ENCODE results near the gene CHRNA7.

The CHRNA7 gene

GRCh38 chr15:32033186-32033890 lies 3.0 kb downstream of the CHRNA7 start:
- no peak overlapping the region for H3K27ac ChIP-seq (ENCODE audit: low read length)

GRCh38 chr15:32034106-32034505 lies 3.8 kb downstream of the CHRNA7 start:
- no peak overlapping the region for H3K4me3 ChIP-seq (ENCODE audit: low read length)
- peaks cover 30% of the 10 kb centered on the region for H3K27me3 ChIP-seq (ENCODE audit: insufficient read depth, low read length)

More at GRCh38 chr15:32033186-32033890, 3.0 kb downstream of the CHRNA7 start:
- H3K4me3 ChIP-seq (ENCODE audit: low read length), result no peak overlapping the region
- no peaks in the 10 kb centered on the region for H3K36me3 ChIP-seq (ENCODE audit: insufficient read depth, low read depth, low read length)
- H3K4me1 ChIP-seq (ENCODE audit: insufficient read depth, low read length), result peaks cover 9% of the 10 kb centered on the region
- no peaks in the 10 kb centered on the region for H3K9me3 ChIP-seq (ENCODE audit: insufficient read depth, low read depth, low read length)
- peaks cover 37% of the 10 kb centered on the region for H3K27me3 ChIP-seq (ENCODE audit: insufficient read depth, low read length)
- no peak overlapping the region for H3K9ac ChIP-seq (ENCODE audit: low read depth, low read length)

DNA sequence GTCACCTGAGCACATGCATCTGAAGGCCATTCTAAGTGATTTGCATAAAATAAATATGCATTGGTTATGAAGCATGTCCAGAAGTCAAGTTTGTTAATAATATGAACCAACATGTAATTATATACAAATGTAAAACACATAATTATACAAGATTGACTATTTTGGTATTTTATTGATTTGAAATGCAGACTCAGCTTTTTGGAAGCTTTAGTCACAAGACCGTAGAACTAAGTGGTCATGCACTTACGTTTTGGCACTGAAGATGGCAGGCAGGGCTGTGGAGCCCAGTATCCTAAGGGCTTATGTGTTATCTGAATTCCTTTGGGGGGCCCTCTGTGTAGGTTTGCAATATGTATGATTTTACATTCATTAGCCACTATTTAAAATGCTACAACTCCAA lies 5.0 kb downstream of the CHRNA7 start:
- peaks cover 20% of the 10 kb centered on the region for H3K27me3 ChIP-seq (ENCODE audit: insufficient read depth, low read length)
- H3K9me3 ChIP-seq (ENCODE audit: insufficient read depth, low read depth, low read length), result no peaks in the 10 kb centered on the region
- H3K27ac ChIP-seq (ENCODE audit: low read length), result no peak overlapping the region
- H3K9ac ChIP-seq (ENCODE audit: low read depth, low read length), result no peak overlapping the region
- H3K4me3 ChIP-seq (ENCODE audit: low read length), result no peak overlapping the region
- H3K36me3 ChIP-seq (ENCODE audit: insufficient read depth, low read depth, low read length), result no peaks in the 10 kb centered on the region
- H3K4me1 ChIP-seq (ENCODE audit: insufficient read depth, low read length), result peaks cover 6% of the 10 kb centered on the region

More at GRCh38 chr15:32034106-32034505, 3.8 kb downstream of the CHRNA7 start:
- H3K27ac ChIP-seq (ENCODE audit: low read length), result no peak overlapping the region
- H3K9ac ChIP-seq (ENCODE audit: low read depth, low read length), result no peak overlapping the region
- peaks cover 8% of the 10 kb centered on the region for H3K4me1 ChIP-seq (ENCODE audit: insufficient read depth, low read length)
- H3K9me3 ChIP-seq (ENCODE audit: insufficient read depth, low read depth, low read length), result no peaks in the 10 kb centered on the region
- no peaks in the 10 kb centered on the region for H3K36me3 ChIP-seq (ENCODE audit: insufficient read depth, low read depth, low read length)

DNA sequence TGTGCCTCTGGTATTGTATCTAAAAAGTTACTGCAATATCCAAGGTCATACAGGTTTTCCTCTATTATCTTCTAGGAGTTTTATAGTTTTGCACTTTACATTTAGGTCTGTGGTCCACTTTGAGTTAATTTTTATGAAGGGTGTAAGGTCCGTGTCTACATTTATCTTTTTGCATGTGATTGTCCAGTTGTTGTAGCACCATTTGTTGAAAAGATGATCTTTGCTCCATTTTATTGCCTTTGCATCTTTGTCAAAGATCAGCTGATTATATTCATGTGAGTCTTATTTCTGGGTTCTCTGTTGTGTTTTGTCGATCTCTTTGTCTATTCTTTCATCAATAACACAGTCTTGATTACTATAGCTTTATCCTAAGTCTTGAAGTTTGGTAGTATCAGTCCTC lies 6.7 kb downstream of the CHRNA7 start:
- no peaks in the 10 kb centered on the region for H3K4me1 ChIP-seq (ENCODE audit: insufficient read depth, low read length)
- no peak overlapping the region for H3K9ac ChIP-seq (ENCODE audit: low read depth, low read length)
- no peaks in the 10 kb centered on the region for H3K36me3 ChIP-seq (ENCODE audit: insufficient read depth, low read depth, low read length)
- H3K4me3 ChIP-seq (ENCODE audit: low read length), result no peak overlapping the region
- H3K27me3 ChIP-seq (ENCODE audit: insufficient read depth, low read length), result peaks cover 7% of the 10 kb centered on the region
- no peak overlapping the region for H3K27ac ChIP-seq (ENCODE audit: low read length)
- no peaks in the 10 kb centered on the region for H3K9me3 ChIP-seq (ENCODE audit: insufficient read depth, low read depth, low read length)

DNA sequence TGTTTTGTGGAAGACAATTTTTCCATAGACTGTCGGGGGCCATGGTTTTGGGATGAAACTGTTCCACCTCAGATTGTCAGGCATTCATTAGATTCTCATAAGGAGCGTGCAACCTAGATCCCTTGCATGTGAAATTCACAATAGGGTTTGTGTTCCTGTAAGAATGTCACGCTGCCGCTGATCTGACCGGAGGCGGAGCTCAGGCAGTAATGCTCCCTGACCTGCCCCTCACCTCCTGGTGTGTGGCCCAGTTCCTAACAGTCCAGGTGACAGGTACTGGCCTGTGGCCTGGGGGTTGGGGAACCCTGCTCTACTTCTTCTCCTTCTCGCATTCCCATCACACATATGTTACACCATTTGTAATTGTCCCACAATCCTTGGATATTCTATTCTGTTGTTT lies 11.0 kb downstream of the CHRNA7 start:
- no peak overlapping the region for H3K27ac ChIP-seq (ENCODE audit: low read length)
- H3K4me1 ChIP-seq (ENCODE audit: insufficient read depth, low read length), result no peaks in the 10 kb centered on the region
- H3K4me3 ChIP-seq (ENCODE audit: low read length), result no peak overlapping the region
- no peaks in the 10 kb centered on the region for H3K36me3 ChIP-seq (ENCODE audit: insufficient read depth, low read depth, low read length)
- H3K9me3 ChIP-seq (ENCODE audit: insufficient read depth, low read depth, low read length), result no peaks in the 10 kb centered on the region
- no peaks in the 10 kb centered on the region for H3K27me3 ChIP-seq (ENCODE audit: insufficient read depth, low read length)
- no peak overlapping the region for H3K9ac ChIP-seq (ENCODE audit: low read depth, low read length)

DNA sequence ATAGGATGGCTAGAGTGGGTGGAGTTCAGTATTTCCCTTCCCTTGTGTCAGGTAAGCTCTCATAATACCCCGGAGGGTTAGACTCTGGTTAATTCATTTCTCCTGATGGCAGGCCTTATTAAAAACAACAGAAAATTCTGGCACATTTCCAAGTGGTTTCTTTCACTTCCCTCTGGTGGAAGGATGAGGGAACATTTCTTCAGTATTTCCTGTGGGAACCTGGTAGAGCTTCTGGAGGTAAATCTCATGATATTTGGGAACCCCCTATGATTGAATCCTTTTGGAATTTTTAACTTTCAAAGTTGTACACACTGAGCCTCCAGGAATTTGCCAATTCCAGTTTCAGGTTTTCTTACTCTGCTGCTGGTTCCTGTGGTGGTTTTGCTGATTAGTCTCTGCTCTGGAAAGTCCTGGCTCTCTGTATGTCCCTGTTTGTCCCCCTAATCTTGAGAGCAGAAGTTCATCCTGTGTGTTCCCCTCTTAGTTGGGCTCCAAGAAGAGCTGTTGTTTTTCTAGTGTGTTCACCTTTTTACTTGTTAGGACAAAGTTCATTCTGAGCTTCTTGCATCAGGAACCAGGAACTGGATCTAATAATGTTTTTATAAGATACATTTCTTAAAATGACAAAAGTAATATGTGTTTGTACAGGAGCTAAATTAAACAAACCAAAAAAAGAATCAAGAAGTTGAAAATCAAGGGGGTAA lies 12.1 kb downstream of the CHRNA7 start:
- Histone ChIP-seq H3K9me3 (ENCODE audit: insufficient read depth, low read depth, low read length) (no peaks in the 10 kb centered on the region), H3K9ac (ENCODE audit: low read depth, low read length) (no peak overlapping the region), H3K27ac (ENCODE audit: low read length) (no peak overlapping the region), H3K4me3 (ENCODE audit: low read length) (no peak overlapping the region), H3K36me3 (ENCODE audit: insufficient read depth, low read depth, low read length) (no peaks in the 10 kb centered on the region), H3K27me3 (ENCODE audit: insufficient read depth, low read length) (no peaks in the 10 kb centered on the region), H3K4me1 (ENCODE audit: insufficient read depth, low read length) (no peaks in the 10 kb centered on the region)

DNA sequence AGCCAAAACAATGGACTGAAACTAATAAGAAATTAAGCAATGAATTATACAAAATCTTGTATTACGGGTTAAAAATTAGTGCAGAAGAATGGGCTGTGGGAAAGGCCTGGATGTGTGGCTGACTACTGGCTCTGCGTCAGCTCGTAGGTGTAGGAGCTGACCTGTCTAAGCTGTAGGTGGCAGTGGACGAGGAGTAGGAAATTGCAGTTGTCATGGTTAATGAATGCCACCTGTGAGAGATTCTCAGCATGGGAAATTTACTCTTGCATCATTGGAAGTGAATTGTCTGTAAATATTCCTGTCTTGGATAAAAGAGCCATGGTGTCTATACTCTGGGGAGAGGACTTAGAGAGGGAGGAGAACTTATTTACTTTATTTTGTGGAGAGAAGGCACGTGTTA lies 23.4 kb downstream of the CHRNA7 start:
- Histone ChIP-seq H3K27me3 (ENCODE audit: insufficient read depth, low read length) (no peaks in the 10 kb centered on the region), H3K4me3 (ENCODE audit: low read length) (no peak overlapping the region), H3K4me1 (ENCODE audit: insufficient read depth, low read length) (0 out of 2 replicates have a peak, but pooled peaks cover 4% of the 10 kb centered on the region), H3K27ac (ENCODE audit: low read length) (no peak overlapping the region), H3K9me3 (ENCODE audit: insufficient read depth, low read depth, low read length) (peaks cover 10% of the 10 kb centered on the region), H3K36me3 (ENCODE audit: insufficient read depth, low read depth, low read length) (no peaks in the 10 kb centered on the region), H3K9ac (ENCODE audit: low read depth, low read length) (no peak overlapping the region)

- no peak overlapping the region for H3K27ac ChIP-seq (ENCODE audit: low read length)
- 0 out of 2 replicates have a peak, but pooled peaks cover 4% of the 10 kb centered on the region for H3K4me1 ChIP-seq (ENCODE audit: insufficient read depth, low read length)
- H3K9ac ChIP-seq (ENCODE audit: low read depth, low read length), result no peak overlapping the region
- H3K36me3 ChIP-seq (ENCODE audit: insufficient read depth, low read depth, low read length), result no peaks in the 10 kb centered on the region
- H3K4me3 ChIP-seq (ENCODE audit: low read length), result no peak overlapping the region
- no peaks in the 10 kb centered on the region for H3K27me3 ChIP-seq (ENCODE audit: insufficient read depth, low read length)
- H3K9me3 ChIP-seq (ENCODE audit: insufficient read depth, low read depth, low read length), result no peaks in the 10 kb centered on the region
These were observed 27.6 kb downstream of the CHRNA7 start for GRCh38 chr15:32057876-32058425.

DNA sequence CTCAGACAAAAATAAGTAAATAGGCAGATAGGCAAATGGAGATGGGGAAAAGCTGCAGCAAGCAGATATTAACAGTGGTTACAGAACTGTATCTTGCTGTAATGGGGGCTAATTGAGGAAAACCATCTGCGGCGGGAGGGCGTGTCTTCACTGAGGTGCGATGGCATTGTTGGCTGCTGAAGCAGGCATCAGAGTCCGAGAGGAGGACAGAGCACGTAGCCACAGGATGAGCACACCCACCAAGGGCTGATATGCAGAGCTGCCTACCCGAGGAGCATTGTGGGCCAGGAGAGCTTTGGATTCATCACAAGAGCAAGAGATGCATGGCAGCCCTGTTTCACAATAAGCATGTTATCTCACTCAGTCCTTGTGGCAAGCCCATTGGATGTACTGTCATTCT lies 30.4 kb downstream of the CHRNA7 start:
- Histone ChIP-seq H3K9me3 (ENCODE audit: insufficient read depth, low read depth, low read length) (0 out of 2 replicates have a peak, but pooled peaks cover 3% of the 10 kb centered on the region), H3K36me3 (ENCODE audit: insufficient read depth, low read depth, low read length) (no peaks in the 10 kb centered on the region), H3K27ac (ENCODE audit: low read length) (no peak overlapping the region), H3K4me3 (ENCODE audit: low read length) (no peak overlapping the region), H3K9ac (ENCODE audit: low read depth, low read length) (no peak overlapping the region), H3K4me1 (ENCODE audit: insufficient read depth, low read length) (no peaks in the 10 kb centered on the region), H3K27me3 (ENCODE audit: insufficient read depth, low read length) (no peaks in the 10 kb centered on the region)

GRCh38 chr15:32067115-32067514 lies 36.8 kb downstream of the CHRNA7 start:
- no peak overlapping the region for H3K27ac ChIP-seq (ENCODE audit: low read length)
- H3K9me3 ChIP-seq (ENCODE audit: insufficient read depth, low read depth, low read length), result peaks cover 31% of the 10 kb centered on the region
- no peaks in the 10 kb centered on the region for H3K27me3 ChIP-seq (ENCODE audit: insufficient read depth, low read length)
- no peaks in the 10 kb centered on the region for H3K36me3 ChIP-seq (ENCODE audit: insufficient read depth, low read depth, low read length)
- no peaks in the 10 kb centered on the region for H3K4me1 ChIP-seq (ENCODE audit: insufficient read depth, low read length)
- no peak overlapping the region for H3K4me3 ChIP-seq (ENCODE audit: low read length)
- no peak overlapping the region for H3K9ac ChIP-seq (ENCODE audit: low read depth, low read length)

GRCh38 chr15:32089851-32090359 lies 59.6 kb downstream of the CHRNA7 start:
- Histone ChIP-seq H3K4me3 (ENCODE audit: low read length) (no peak overlapping the region), H3K9ac (ENCODE audit: low read depth, low read length) (no peak overlapping the region; the same call in 1 of the 2 replicates), H3K4me1 (ENCODE audit: insufficient read depth, low read length) (peaks cover 15% of the 10 kb centered on the region), H3K27ac (ENCODE audit: low read length) (no peak overlapping the region), H3K9me3 (ENCODE audit: insufficient read depth, low read depth, low read length) (peaks cover 4% of the 10 kb centered on the region; the same call in 1 of the 2 replicates), H3K36me3 (ENCODE audit: insufficient read depth, low read depth, low read length) (no peaks in the 10 kb centered on the region), H3K27me3 (ENCODE audit: insufficient read depth, low read length) (no peaks in the 10 kb centered on the region)
